PC-9 (cell line): ENCODE data around the gene C1orf74. TPM values are rescaled to one million over a fixed set of nuclear protein-coding genes. Genes with fewer than 3 reads are reported as not detected.

ENCODE experiments used
- BruUV-seq: library from RNA; stranded (reverse); fragments of 400-500 nt; replicated peaks from 2 replicates; lab custom pipeline; 2021; lab: Mats Ljungman, UMichigan
- CTCF ChIA-PET: fragments of 300-600 bp; sonication (Branson Sonifier 250); formaldehyde crosslinking; loops from one replicate; lab custom pipeline; 2022; ENCODE audit warnings: antibody characterized with exemption; lab: Charles Lee
- POLR2A ChIA-PET: fragments of 300-600 bp; sonication (Branson Sonifier 250); formaldehyde crosslinking; loops from one replicate; lab custom pipeline; 2022; ENCODE audit warnings: antibody characterized with exemption; ENCODE audit not compliant: unreplicated experiment; lab: Charles Lee
- DNase-seq, 2 experiments: peaks; one replicate each; pipeline versions ENCODE4 v3.0.0 to v3.0.0-alpha.2; 2015 to 2022; ENCODE audit warnings: mixed read lengths in 1 of 2
- H2AFZ ChIP-seq: fragments of 200-600 bp; sonication (generic); 2 replicates; pipeline ENCODE4 v1.8.1; 2017; ENCODE audit warnings: antibody characterized with exemption
- H3F3A ChIP-seq: fragments of 200-600 bp; sonication (generic); 2 replicates; pipeline ENCODE4 v1.8.1; 2017; ENCODE audit warnings: antibody characterized with exemption, mild to moderate bottlenecking, low read depth; ENCODE audit not compliant: insufficient read depth
- H3K27ac ChIP-seq: fragments of 200-600 bp; sonication (generic); 2 replicates; pipeline ENCODE4 v1.6.1; 2016; ENCODE audit warnings: mixed run types
- H3K27me3 ChIP-seq: fragments of 200-600 bp; sonication (generic); 2 replicates; pipeline ENCODE4 v1.6.1; 2016; ENCODE audit warnings: low read depth, mixed run types; ENCODE audit not compliant: insufficient read depth
- H3K36me3 ChIP-seq: fragments of 200-600 bp; sonication (generic); 2 replicates; pipeline ENCODE4 v1.6.1; 2016; ENCODE audit warnings: low read depth, mixed run types
- H3K4me1 ChIP-seq: fragments of 200-600 bp; sonication (generic); replicated peaks from 2 replicates; pipeline ENCODE4 v1.6.1; 2016; ENCODE audit warnings: mixed run types; ENCODE audit not compliant: insufficient read depth
- H3K4me2 ChIP-seq: fragments of 200-600 bp; sonication (generic); 2 replicates; pipeline ENCODE4 v1.6.1; 2017; ENCODE audit warnings: mixed run types
- H3K4me3 ChIP-seq: fragments of 200-600 bp; sonication (generic); 2 replicates; pipeline ENCODE4 v1.6.1; 2016; ENCODE audit warnings: mixed run types
- H3K79me2 ChIP-seq: fragments of 200-600 bp; sonication (generic); 2 replicates; pipeline ENCODE4 v1.6.1; 2017; ENCODE audit warnings: low read depth, mixed run types
- H3K9me2 ChIP-seq: fragments of 200-600 bp; sonication (generic); 2 replicates; pipeline ENCODE4 v1.8.1; 2017; ENCODE audit warnings: mild to moderate bottlenecking; ENCODE audit not compliant: insufficient read depth
- H3K9me3 ChIP-seq: fragments of 200-600 bp; sonication (generic); 2 replicates; pipeline ENCODE4 v1.8.1; 2016; ENCODE audit warnings: low read depth; ENCODE audit not compliant: insufficient read depth
- H4K20me1 ChIP-seq: fragments of 200-600 bp; sonication (generic); 2 replicates; pipeline ENCODE4 v1.8.1; 2017; ENCODE audit not compliant: insufficient read depth
- CTCF ChIP-seq: fragments of 200-600 bp; sonication (generic); conservative IDR thresholded peaks from 2 replicates; pipeline ENCODE4 v1.6.1; 2017; ENCODE audit warnings: mixed run types, antibody characterized with exemption, mild to moderate bottlenecking, moderate library complexity
- EZH2 ChIP-seq: fragments of 200-600 bp; sonication (generic); IDR thresholded peaks from 2 replicates; pipeline ENCODE4 v1.8.0; 2017; ENCODE audit warnings: antibody characterized with exemption, low read depth
- intact Hi-C: fragments of 100-400 bp; cut with micrococcal nuclease; formaldehyde crosslinking; loops from one replicate; pipeline ENCODE4 v1.10.0; 2022; ENCODE audit not compliant: unreplicated experiment
- total RNA-seq: library from RNA; stranded (reverse); gene quantifications from 2 replicates; pipeline ENCODE4 v1.2.3, GENCODE V29; 2021

The C1orf74 gene
- total RNA-seq, 1 experiment from 2014 or later = 5.0 TPM

- Histone ChIP-seq H2AFZ (no peak overlapping the region), H3K9me2 (no peaks in the 10 kb centered on the region), H3K27ac (no peak overlapping the region), H3F3A (peaks cover 3% of the 10 kb centered on the region; the same call in 1 of the 2 replicates), H4K20me1 (no peaks in the 10 kb centered on the region), H3K36me3 (no peaks in the 10 kb centered on the region), H3K4me3 (no peak overlapping the region), H3K9me3 (no peaks in the 10 kb centered on the region), H3K4me2 (no peak overlapping the region), H3K27me3 (no peaks in the 10 kb centered on the region), H3K4me1 (no peaks in the 10 kb centered on the region), H3K79me2 (no peaks in the 10 kb centered on the region)
- no peak for TF ChIP-seq EZH2
- TF ChIP-seq CTCF = no peak
- ChIA-PET POLR2A (no interaction called here), CTCF (no interaction called here)
- no TSS peak for BruUV-seq
- no peak for DNase-seq
- intact Hi-C loops = no loop called here
Measured at GRCh38 chr1:209770636-209771415, 13.5 kb downstream of the C1orf74 start.

- Histone ChIP-seq H2AFZ (no peak overlapping the region), H3K4me3 (no peak overlapping the region), H3K9me2 (no peaks in the 10 kb centered on the region), H4K20me1 (no peaks in the 10 kb centered on the region), H3K27me3 (no peaks in the 10 kb centered on the region), H3K79me2 (no peaks in the 10 kb centered on the region), H3K4me2 (no peak overlapping the region), H3K36me3 (no peaks in the 10 kb centered on the region), H3K9me3 (no peaks in the 10 kb centered on the region), H3K27ac (no peak overlapping the region), H3K4me1 (no peaks in the 10 kb centered on the region), H3F3A (peaks cover 3% of the 10 kb centered on the region; the same call in 1 of the 2 replicates)
- BruUV-seq = no TSS peak
- CTCF ChIA-PET = no interaction called here
- DNase-seq = no peak
- no peak for TF ChIP-seq CTCF
- TF ChIP-seq EZH2 = no peak
- intact Hi-C loops = no loop called here
- POLR2A ChIA-PET = interaction anchor here (0.7 kb wide), 1 partner anchor 1812 kb away, joined by 3 read pairs; no protein-coding TSS in a partner anchor
Measured at GRCh38 chr1:209769971-209770370, 14.4 kb downstream of the C1orf74 start.

- BruUV-seq = no TSS peak
- intact Hi-C loops = no loop called here
Measured at GRCh38 chr1:209769171-209769904, 15.0 kb downstream of the C1orf74 start.

More at GRCh38 chr1:209769171-209769904, 15.0 kb downstream of the C1orf74 start:
- no peak overlapping the region for H3K27ac ChIP-seq
- no peak for TF ChIP-seq CTCF
- no peak for TF ChIP-seq EZH2
- H3K27me3 ChIP-seq = no peaks in the 10 kb centered on the region
- no peak for DNase-seq
- no peak overlapping the region for H2AFZ ChIP-seq
- H3K4me2 ChIP-seq = no peak overlapping the region
- peaks cover 3% of the 10 kb centered on the region; the same call in 1 of the 2 replicates for H3F3A ChIP-seq
- H3K9me3 ChIP-seq = no peaks in the 10 kb centered on the region
- no peaks in the 10 kb centered on the region for H3K36me3 ChIP-seq
- CTCF ChIA-PET = no interaction called here
- no peaks in the 10 kb centered on the region for H3K4me1 ChIP-seq
- POLR2A ChIA-PET = no interaction called here
- no peak overlapping the region for H3K4me3 ChIP-seq
- H3K9me2 ChIP-seq = no peaks in the 10 kb centered on the region
- H4K20me1 ChIP-seq = no peaks in the 10 kb centered on the region
- no peaks in the 10 kb centered on the region for H3K79me2 ChIP-seq
